HG03139 (cell line): Measurements from ENCODE around the gene SLC35B2.

Experiments
- ATAC-seq: cut with Tn5 transposase; IDR thresholded peaks from one replicate; pipeline ENCODE4 v1.9.1; 2021; ENCODE audit not compliant: unreplicated experiment

The SLC35B2 gene

GRCh38 chr6:44286285-44286565 lies 28.9 kb upstream of the SLC35B2 start:
- no peak for ATAC-seq

- ATAC-seq, result no peak
Observed at GRCh38 chr6:44285552-44286284, 28.4 kb upstream of the SLC35B2 start.

DNA sequence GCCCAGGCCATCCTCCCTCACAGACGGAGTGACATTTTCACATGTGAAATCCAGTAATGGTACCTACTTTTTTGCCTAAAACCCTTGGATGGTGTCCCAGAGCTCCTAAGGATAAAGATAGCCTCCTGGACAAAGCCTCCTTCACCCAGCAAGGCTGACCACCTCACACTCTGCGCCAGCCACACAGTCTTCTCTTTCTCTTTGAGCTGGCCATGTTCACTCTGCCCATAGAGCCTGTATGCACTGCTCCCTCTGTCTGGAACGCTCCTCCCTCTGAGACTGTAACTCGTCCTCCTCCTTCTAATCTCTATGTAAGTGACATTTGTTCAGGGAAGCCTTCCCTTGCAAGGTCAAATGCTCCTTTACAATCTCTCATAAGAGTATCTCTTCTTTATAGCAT lies 27.5 kb upstream of the SLC35B2 start:
- ATAC-seq, result no peak

- no peak for ATAC-seq
Observed at GRCh38 chr6:44284121-44284520, 26.8 kb upstream of the SLC35B2 start.

- no peak for ATAC-seq
Observed at GRCh38 chr6:44278774-44279697, 21.7 kb upstream of the SLC35B2 start.

DNA sequence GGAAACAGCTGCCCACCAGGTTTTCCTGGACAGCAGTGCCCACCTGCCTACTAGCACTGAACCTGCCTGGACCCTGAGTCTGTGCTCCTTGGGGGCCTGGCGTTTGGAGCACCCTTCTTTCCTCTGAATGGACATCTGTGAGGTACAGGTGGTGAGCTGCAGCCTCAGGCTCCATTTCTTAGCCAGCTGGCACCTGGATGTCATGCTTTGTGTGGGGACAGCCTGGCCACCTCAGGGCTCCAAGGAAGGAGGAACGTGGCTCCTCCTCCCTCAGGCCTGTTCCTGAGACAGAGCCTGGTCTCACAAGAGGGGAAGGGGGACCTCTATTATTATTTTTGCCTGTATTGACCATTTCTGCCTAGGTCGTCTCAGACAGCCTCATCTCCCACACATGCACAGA lies 21.0 kb upstream of the SLC35B2 start:
- no peak for ATAC-seq

DNA sequence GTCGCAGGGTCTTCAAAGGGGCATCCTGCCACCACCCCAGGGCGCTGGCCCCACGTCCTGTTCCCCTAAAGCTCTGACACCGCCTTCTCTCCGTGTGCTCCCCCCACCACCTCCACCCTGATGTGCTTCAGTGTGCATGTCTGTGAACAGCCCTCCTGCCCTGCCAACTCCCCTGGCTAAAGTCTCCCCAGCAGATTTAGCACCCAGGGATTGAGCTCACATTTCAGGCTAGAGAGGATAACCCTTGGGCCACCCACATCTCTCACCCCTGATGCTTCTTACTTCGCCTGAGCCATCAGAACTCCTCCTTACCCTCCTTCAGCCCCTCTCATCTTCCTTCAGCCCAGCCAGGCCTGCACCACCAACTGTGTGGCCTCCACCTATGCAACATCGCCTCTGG lies 20.4 kb upstream of the SLC35B2 start:
- no peak for ATAC-seq

DNA sequence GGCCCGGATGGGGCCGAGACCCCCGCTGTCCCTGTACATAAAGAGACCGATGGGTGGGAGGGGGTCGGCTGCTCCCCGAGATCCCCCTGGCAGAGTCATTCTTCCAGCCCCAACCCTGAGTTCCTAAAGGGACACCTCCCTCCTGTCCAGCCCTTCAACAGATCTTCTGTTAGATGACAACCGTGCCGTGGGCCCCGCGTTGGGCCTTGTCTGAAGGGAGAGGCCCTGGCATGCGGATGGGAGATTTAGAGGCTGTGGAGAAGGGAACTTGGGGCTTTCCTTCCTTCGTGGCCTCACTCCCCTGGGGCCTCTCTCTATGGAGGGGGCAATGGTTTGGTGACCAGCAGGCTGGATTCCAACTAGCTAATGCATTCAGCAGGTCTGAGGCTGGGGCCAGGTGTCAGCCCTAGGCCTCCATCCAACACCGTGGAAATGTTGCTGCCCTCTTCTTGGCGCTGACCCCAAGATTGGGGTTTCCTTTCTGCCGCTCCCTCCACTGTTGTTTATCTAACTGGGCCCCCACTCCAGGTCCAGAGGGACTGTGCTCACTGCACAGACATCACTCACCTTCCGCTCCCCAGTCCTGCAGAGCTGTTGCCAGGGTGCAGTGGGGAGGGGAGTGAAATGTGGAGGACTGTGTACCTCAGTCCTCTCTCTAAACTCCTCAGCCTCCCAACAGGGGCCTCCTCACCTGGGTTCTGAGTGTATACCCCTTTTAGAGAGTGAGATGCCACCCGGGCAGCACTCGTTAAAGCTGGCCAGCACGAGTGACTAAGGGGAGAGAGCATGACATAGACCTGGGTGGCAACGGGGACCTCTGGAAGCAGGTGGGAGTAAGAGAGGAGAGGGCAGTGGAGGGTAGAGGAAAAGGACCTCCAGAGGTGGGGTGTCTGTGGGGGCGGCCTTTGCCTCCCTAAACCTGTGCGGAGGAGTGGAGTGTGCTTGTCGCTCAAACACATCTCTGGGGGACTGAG lies 19.6 kb upstream of the SLC35B2 start:
- no peak for ATAC-seq

DNA sequence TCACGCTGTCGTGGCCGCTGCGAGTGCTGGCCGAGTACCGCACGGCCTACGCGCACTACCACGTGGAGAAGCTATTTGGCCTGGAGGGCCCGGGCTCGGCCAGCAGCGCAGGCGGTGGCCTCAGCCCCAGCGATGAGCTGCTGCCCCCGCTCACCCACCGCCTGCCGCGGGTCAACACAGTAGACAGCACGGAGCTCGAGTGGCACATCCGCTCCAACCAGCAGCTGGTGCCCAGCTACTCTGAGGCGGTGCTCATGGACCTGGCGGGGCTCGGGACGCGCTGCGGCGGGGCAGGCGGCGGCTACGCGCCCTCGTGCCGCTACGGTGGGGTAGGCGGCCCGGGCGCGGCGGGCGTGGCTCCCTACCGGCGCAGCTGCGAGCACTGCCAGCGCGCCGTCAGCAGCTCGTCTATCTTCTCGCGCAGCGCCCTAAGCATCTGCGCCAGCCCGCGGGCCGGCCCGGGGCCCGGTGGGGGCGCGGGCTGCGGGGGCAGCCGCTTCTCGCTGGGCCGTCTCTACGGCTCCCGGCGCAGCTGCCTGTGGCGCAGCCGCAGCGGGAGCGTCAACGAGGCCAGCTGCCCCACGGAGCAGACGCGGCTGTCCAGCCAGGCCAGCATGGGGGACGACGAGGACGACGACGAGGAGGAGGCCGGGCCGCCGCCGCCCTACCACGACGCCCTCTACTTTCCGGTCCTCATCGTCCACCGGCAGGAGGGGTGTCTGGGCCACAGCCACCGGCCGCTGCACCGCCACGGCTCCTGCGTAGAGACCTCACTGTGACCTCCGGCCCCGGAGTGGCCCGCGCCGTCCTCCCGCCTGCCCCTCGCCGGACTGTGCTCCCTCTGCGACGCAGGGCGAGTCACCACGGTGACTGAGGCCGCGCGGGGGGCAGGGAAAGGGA lies 18.7 kb upstream of the SLC35B2 start:
- no peak for ATAC-seq

GRCh38 chr6:44275271-44275748 lies 18.0 kb upstream of the SLC35B2 start:
- ATAC-seq, result no peak

- ATAC-seq, result no peak
Observed at GRCh38 chr6:44273617-44274016, 16.3 kb upstream of the SLC35B2 start.

- no peak for ATAC-seq
Observed at GRCh38 chr6:44272999-44273566, 15.8 kb upstream of the SLC35B2 start.

- no peak for ATAC-seq
Observed at GRCh38 chr6:44272529-44272928, 15.2 kb upstream of the SLC35B2 start.

DNA sequence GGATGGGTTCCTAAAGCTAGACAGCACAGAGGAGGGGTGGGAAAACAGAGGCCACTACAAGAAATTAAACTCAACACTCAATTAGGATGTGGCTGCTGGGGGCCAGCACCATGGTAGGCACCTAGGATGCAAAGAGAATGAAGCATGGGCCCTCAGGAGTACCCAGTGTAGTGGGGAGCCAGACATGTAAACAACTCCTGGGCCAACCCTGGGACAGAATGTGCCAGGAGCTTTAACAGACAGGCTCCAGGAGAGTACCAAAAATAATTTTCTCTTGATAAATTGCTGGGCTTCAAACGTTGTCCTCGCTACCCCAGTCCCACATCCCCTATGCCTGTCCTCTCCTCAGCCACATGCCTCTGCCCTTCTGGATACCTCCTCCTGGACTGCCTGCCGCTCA lies 14.6 kb upstream of the SLC35B2 start:
- ATAC-seq, result no peak

DNA sequence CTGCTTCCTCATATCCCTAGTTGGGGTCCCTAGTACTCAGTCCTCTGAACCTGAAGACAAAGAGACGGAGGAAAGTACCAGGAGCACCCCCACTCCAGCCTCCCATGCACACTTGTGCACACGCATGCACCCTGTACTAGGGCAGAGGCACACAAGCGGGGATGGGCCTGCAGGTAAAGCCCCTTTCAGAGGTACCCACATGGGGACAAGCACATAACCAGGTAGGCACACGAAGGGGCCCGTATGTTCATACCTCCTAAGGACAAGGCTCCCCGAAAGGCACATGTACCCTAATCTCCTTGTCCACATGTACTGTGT lies 14.0 kb upstream of the SLC35B2 start:
- ATAC-seq, result no peak

DNA sequence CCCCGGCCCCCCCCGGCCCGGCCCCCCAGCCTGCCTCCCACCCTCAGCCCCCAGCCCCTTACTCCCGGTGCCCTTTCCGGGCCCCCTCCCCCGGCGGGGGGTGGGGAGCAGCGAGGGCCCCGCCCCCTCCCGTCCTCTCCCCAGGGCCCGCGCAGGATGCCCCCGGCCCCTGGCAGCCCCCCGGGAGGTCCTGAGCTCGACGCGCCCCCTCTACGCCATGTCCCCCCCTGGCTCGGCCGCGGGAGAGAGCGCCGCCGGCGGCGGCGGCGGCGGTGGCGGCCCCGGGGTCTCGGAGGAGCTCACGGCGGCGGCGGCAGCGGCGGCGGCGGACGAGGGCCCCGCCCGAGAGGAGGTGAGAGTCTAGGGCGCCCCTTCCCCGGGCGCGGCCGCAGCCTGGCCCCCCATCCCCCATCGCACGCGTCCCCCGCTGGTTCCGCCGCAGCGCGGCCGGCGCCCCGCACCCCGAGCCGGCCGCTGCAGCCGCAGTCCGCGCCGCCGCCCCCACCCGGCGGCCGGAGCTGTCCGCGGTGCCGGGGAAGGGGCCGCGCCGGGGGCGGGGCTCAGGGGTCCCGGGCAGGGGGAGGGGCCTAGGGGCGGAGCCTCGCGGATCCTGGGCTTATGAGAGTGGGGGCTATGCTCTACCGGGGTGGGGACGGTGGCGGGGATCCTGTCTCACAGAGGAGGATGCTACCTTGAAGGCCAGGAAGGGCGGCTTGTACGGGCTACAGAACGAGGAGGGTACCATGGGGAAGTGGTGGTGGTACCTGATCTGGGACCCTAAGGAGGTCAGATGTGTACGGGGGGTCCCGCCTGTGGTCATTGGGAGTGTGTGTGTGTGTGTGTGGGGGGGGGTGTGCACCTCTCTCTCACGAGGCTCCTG lies 13.4 kb upstream of the SLC35B2 start:
- no peak for ATAC-seq

DNA sequence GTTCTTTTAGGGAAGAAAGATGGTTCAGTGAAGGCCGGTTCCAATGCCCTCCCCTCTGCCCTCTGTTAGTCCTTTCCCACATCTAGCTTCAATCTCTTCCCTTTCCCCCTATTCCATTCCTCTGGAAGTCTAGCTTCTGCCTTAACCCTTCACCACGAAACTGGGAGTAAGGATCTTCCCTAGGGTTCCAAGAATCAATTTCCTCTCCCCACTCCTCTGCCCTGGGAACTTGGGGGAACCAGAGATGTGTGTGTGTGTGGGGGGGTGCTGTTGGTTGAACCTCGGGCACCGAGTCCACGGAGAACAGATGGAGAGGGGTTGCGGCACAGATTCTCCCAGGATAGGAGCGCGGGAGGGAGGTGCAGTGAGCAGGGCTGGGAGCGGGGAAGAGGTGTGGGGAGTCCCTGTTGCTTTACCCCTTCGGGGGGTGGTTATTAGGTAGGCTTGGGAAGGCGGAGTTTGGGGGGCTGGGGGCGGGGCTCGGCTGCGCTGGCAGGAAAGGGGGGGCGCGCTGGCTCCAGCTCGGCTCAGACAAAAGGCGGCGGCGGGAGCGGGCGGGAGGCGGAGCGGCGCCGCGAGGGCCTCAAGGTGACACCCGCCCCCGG lies 12.7 kb upstream of the SLC35B2 start, which contains the start of gene TMEM151B:
Gene TMEM151B, plus strand, starts transcription at position 530 of the 605 bp plus-strand sequence. CDS start 293 bp downstream, outside the sequence.
- ATAC-seq, result no peak

GRCh38 chr6:44269178-44269920 lies 12.0 kb upstream of the SLC35B2 start:
- no peak for ATAC-seq
